Endodermal cell (in vitro differentiated cells): ENCODE results near the gene SMOC2. TPM values are rescaled to one million over a fixed set of nuclear protein-coding genes. Genes with fewer than 3 reads are reported as not detected.
"Not testable (repeated sequence)": the region's sequence is repeated elsewhere in the genome, so short reads cannot be mapped to it uniquely, and the experiment has no call there.

Experiments used
- DNase-seq: peaks from one replicate; pipeline ENCODE4 v3.0.0-alpha.2; 2017
- H3K27ac ChIP-seq: 2 replicates; pipeline ENCODE4 v1.5.1; 2013; ENCODE audit warnings: mild to moderate bottlenecking, low read depth, low read length, moderate library complexity
- H3K27me3 ChIP-seq: 2 replicates; pipeline ENCODE4 v1.6.1; 2013; ENCODE audit warnings: mild to moderate bottlenecking, low read length, moderate library complexity; ENCODE audit not compliant: insufficient read depth, control insufficient read depth, poor library complexity, severe bottlenecking
- H3K36me3 ChIP-seq: 2 replicates; pipeline ENCODE4 v1.7.0; 2013; ENCODE audit warnings: mild to moderate bottlenecking, low read length, moderate library complexity; ENCODE audit not compliant: control insufficient read depth, insufficient read depth
- H3K4me1 ChIP-seq: one replicate; pipeline ENCODE4 v1.7.0; 2013; ENCODE audit warnings: low read length; ENCODE audit not compliant: control insufficient read depth, insufficient read depth
- H3K4me3 ChIP-seq: 2 replicates; pipeline ENCODE4 v1.5.1; 2013; ENCODE audit warnings: mild to moderate bottlenecking, low read length, moderate library complexity
- H3K9ac ChIP-seq: 2 replicates; pipeline ENCODE4 v1.6.1; 2013; ENCODE audit warnings: mild to moderate bottlenecking, low read length, moderate library complexity; ENCODE audit not compliant: poor library complexity, severe bottlenecking; ENCODE audit errors: extremely low read depth
- H3K9me3 ChIP-seq: 2 replicates; pipeline ENCODE4 v1.6.1; 2013; ENCODE audit warnings: mild to moderate bottlenecking, low read length, moderate library complexity; ENCODE audit not compliant: control insufficient read depth
- H3K27ac Mint-ChIP-seq: 2 replicates; pipeline ENCODE4 v1.8.0; 2020; ENCODE audit warnings: mixed read lengths
- H3K27me3 Mint-ChIP-seq: 2 replicates; pipeline ENCODE4 v1.8.0; 2021; ENCODE audit warnings: mild to moderate bottlenecking, mixed read lengths; ENCODE audit not compliant: insufficient read depth
- H3K36me3 Mint-ChIP-seq: 2 replicates; pipeline ENCODE4 v1.8.0; 2020; ENCODE audit warnings: low read depth, mixed read lengths
- H3K4me1 Mint-ChIP-seq: 2 replicates; pipeline ENCODE4 v1.8.0; 2020; ENCODE audit warnings: mixed read lengths
- H3K4me3 Mint-ChIP-seq: 2 replicates; pipeline ENCODE4 v1.8.0; 2020; ENCODE audit warnings: mild to moderate bottlenecking, moderate library complexity, mixed read lengths
- H3K9me3 Mint-ChIP-seq: 2 replicates; pipeline ENCODE4 v1.8.0; 2020; ENCODE audit warnings: mild to moderate bottlenecking, mixed read lengths
- CTCF ChIP-seq: fragments of 200-600 bp; sonication (generic); conservative IDR thresholded peaks from 2 replicates; pipeline ENCODE4 v1.5.0; 2021; ENCODE audit warnings: antibody characterized with exemption, mild to moderate bottlenecking
- WGBS, 2 experiments: methylation state at CpG; one replicate each; pipeline versions ENCODE4 v1.1.5 to v1.1.7; 2013; ENCODE audit warnings: missing lambda C conversion rate in 2 of 2, mixed read lengths in 1 of 2; ENCODE audit not compliant: insufficient coverage in 1 of 2, insufficient read length in 1 of 2; 5-methylcytosine and 5-hydroxymethylcytosine counted together
- total RNA-seq, 2 donors: library from RNA; stranded (reverse); fragmentation: NEBNext Ultra II Directional in 1 of 2; extraction: Animal tissue kit (Norgen Biotek cat#: 25700) in 1 of 2; gene quantifications; 2 replicates in 1 of 2; 3 replicates in 1 of 2; pipeline ENCODE4 v1.2.1, GENCODE V29; 2021

Gene SMOC2
- total RNA-seq, 2 donors from 2014 or later, result 0.20 TPM; not detected in 1

- no peaks in the 10 kb centered on the region for H3K36me3 Mint-ChIP-seq
- no peak overlapping the region for H3K27ac Mint-ChIP-seq
- no peak for DNase-seq
- H3K27ac ChIP-seq, result no peak overlapping the region
- H3K9me3 ChIP-seq, result no peaks in the 10 kb centered on the region
- no peak overlapping the region for H3K9ac ChIP-seq
- H3K27me3 ChIP-seq, result no peaks in the 10 kb centered on the region
- peaks cover 2% of the 10 kb centered on the region for H3K9me3 Mint-ChIP-seq
- no peaks in the 10 kb centered on the region for H3K36me3 ChIP-seq
- no peaks in the 10 kb centered on the region for H3K4me1 Mint-ChIP-seq
- no peak for TF ChIP-seq CTCF
- H3K4me3 Mint-ChIP-seq, result no peak overlapping the region
- no peak overlapping the region for H3K4me3 ChIP-seq
- WGBS, 2 experiments, result 85 to 89% methylated on average over 6 to 11 of the region's 11 CpGs
- no peaks in the 10 kb centered on the region for H3K4me1 ChIP-seq
- no peaks in the 10 kb centered on the region for H3K27me3 Mint-ChIP-seq
Observed at GRCh38 chr6:168570211-168570610, 129.2 kb downstream of the SMOC2 start.

DNA sequence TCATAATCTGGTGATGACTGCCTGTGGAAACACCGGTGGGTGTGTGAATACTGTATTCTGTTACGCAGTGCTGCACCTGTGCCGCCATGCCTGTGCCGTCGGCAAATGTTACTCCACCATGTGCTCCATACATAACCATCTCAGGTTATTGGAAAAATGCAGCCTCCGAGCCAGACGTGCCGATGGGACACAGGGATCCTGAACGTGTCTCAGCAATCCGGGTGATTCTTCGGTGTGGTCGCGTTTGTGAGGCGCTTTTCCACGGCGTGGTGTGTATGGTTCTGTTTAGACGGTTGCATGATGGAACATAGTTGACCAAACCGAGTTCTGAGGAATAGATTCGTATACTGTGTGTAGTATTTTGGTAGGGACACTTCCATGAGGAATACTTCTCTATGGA is 130.3 kb downstream of the SMOC2 start:
- H3K27me3 Mint-ChIP-seq, result no peaks in the 10 kb centered on the region
- no peak for TF ChIP-seq CTCF
- no peak overlapping the region for H3K4me3 Mint-ChIP-seq
- Histone ChIP-seq H3K27me3 (no peaks in the 10 kb centered on the region), H3K9me3 (no peaks in the 10 kb centered on the region), H3K4me3 (no peak overlapping the region), H3K4me1 (no peaks in the 10 kb centered on the region), H3K9ac (no peak overlapping the region), H3K27ac (no peak overlapping the region), H3K36me3 (no peaks in the 10 kb centered on the region)
- no peaks in the 10 kb centered on the region for H3K4me1 Mint-ChIP-seq
- WGBS, 2 experiments, result 94 to 98% methylated on average over 19 of the region's 19 CpGs
- no peaks in the 10 kb centered on the region for H3K9me3 Mint-ChIP-seq
- no peak overlapping the region for H3K27ac Mint-ChIP-seq
- H3K36me3 Mint-ChIP-seq, result no peaks in the 10 kb centered on the region
- no peak for DNase-seq

GRCh38 chr6:168573276-168573835 is 132.4 kb downstream of the SMOC2 start:
- H3K36me3 ChIP-seq, H3K27me3 ChIP-seq, H3K27me3 Mint-ChIP-seq, H3K27ac Mint-ChIP-seq, H3K4me3 ChIP-seq, H3K9me3 ChIP-seq, H3K4me1 Mint-ChIP-seq, H3K27ac ChIP-seq, H3K9ac ChIP-seq, H3K4me1 ChIP-seq, H3K4me3 Mint-ChIP-seq, DNase-seq, H3K9me3 Mint-ChIP-seq, H3K36me3 Mint-ChIP-seq: not testable (repeated sequence)
- WGBS, 2 experiments, result 90 to 94% methylated on average over 15 to 21 of the region's 28 CpGs

DNA sequence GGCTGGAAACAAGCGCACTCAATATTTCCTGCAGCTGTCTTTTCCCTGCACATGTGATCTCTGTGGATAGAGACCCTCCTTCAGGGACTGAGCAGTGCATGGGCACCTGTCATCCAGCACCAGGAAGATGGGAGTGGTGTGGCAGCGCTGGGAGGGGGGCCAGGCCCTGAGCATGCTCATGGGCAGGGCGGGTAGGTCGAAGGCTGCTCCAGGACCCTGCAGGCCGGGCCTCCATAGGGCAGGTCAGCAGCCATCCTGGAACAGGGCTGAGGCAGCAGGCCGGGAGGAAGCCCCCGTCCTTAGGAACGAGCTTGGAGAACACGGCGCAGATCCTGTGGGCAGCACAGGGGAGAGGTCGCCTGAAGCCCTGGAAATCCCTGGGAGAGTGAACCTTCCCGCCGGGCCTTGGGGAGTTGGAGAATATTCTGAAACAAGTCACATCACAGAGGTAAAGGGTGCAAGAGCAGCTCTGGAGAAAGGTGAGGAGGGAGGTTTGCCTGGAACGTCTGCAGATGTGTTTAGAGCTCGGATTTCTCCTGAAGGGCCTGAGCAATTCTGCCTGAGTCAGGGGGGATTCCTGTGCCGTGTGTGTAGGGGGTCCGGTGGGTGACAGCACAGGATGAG is 133.2 kb downstream of the SMOC2 start:
- H3K4me1 ChIP-seq, result no peaks in the 10 kb centered on the region
- no peak overlapping the region for H3K27ac Mint-ChIP-seq
- H3K36me3 ChIP-seq, result no peaks in the 10 kb centered on the region
- 89 to 93% methylated on average over 7 to 17 of the region's 17 CpGs for WGBS, 2 experiments
- no peak overlapping the region for H3K9ac ChIP-seq
- no peak overlapping the region for H3K4me3 Mint-ChIP-seq
- no peaks in the 10 kb centered on the region for H3K9me3 Mint-ChIP-seq
- H3K4me1 Mint-ChIP-seq, result no peaks in the 10 kb centered on the region
- H3K27me3 Mint-ChIP-seq, result no peaks in the 10 kb centered on the region
- DNase-seq, result no peak
- no peaks in the 10 kb centered on the region for H3K36me3 Mint-ChIP-seq
- no peaks in the 10 kb centered on the region for H3K9me3 ChIP-seq
- H3K27me3 ChIP-seq, result no peaks in the 10 kb centered on the region
- TF ChIP-seq CTCF, result no peak
- H3K4me3 ChIP-seq, result no peak overlapping the region
- H3K27ac ChIP-seq, result no peak overlapping the region
